Osteocyte (in vitro differentiated cells): ENCODE results near the gene RSRC1. TPM values are rescaled to one million over a fixed set of nuclear protein-coding genes. Genes with fewer than 3 reads are reported as not detected.

Experiments
- DNase-seq: peaks from one replicate; pipeline ENCODE4 v3.0.0; 2021; ENCODE audit warnings: mixed read lengths; ENCODE audit not compliant: unreplicated experiment; ENCODE audit errors: extremely low spot score
- H3K27ac Mint-ChIP-seq: one replicate; pipeline ENCODE4 v1.8.0; 2021; ENCODE audit warnings: mild to moderate bottlenecking, mixed read lengths; ENCODE audit not compliant: unreplicated experiment
- H3K27me3 Mint-ChIP-seq: one replicate; pipeline ENCODE4 v1.8.0; 2021; ENCODE audit warnings: mixed read lengths; ENCODE audit not compliant: unreplicated experiment
- H3K36me3 Mint-ChIP-seq: one replicate; pipeline ENCODE4 v1.8.0; 2021; ENCODE audit warnings: mixed read lengths; ENCODE audit not compliant: unreplicated experiment
- H3K4me1 Mint-ChIP-seq: one replicate; pipeline ENCODE4 v1.8.0; 2021; ENCODE audit warnings: mixed read lengths; ENCODE audit not compliant: unreplicated experiment
- H3K4me3 Mint-ChIP-seq: one replicate; pipeline ENCODE4 v1.8.0; 2021; ENCODE audit warnings: mild to moderate bottlenecking, moderate library complexity, mixed read lengths; ENCODE audit not compliant: unreplicated experiment
- H3K9me3 Mint-ChIP-seq: one replicate; pipeline ENCODE4 v1.8.0; 2021; ENCODE audit warnings: mixed read lengths; ENCODE audit not compliant: unreplicated experiment
- CTCF ChIP-seq: fragments of 200-600 bp; sonication (generic); IDR thresholded peaks from 2 replicates; pipeline ENCODE4 v1.5.0; 2021; ENCODE audit warnings: antibody characterized with exemption, mild to moderate bottlenecking, moderate library complexity
- total RNA-seq: library from RNA; stranded (reverse); gene quantifications from 2 replicates; pipeline ENCODE4 v1.2.1, GENCODE V29; 2021

Gene RSRC1
- total RNA-seq, 1 donor from 2014 or later: 26.3 TPM

- H3K27ac Mint-ChIP-seq: no peak overlapping the region
- no peak for DNase-seq
These were observed 49.1 kb downstream of the RSRC1 start for GRCh38 chr3:158158969-158159368.

GRCh38 chr3:158159714-158160113 lies 49.8 kb downstream of the RSRC1 start:
- Mint-ChIP-seq H3K36me3 (peaks cover 11% of the 10 kb centered on the region), H3K27ac (no peak overlapping the region), H3K4me1 (peaks cover 5% of the 10 kb centered on the region), H3K27me3 (no peaks in the 10 kb centered on the region), H3K9me3 (peaks cover 6% of the 10 kb centered on the region), H3K4me3 (no peak overlapping the region)
- DNase-seq: no peak
- no peak for TF ChIP-seq CTCF

More at GRCh38 chr3:158158969-158159368, 49.1 kb downstream of the RSRC1 start:
- no peaks in the 10 kb centered on the region for H3K27me3 Mint-ChIP-seq
- peaks cover 15% of the 10 kb centered on the region for H3K36me3 Mint-ChIP-seq
- TF ChIP-seq CTCF: no peak
- H3K9me3 Mint-ChIP-seq: peaks cover 6% of the 10 kb centered on the region
- H3K4me1 Mint-ChIP-seq: peaks cover 5% of the 10 kb centered on the region
- H3K4me3 Mint-ChIP-seq: no peak overlapping the region

GRCh38 chr3:158160958-158161357 lies 51.1 kb downstream of the RSRC1 start:
- peaks cover 5% of the 10 kb centered on the region for H3K36me3 Mint-ChIP-seq
- peaks cover 7% of the 10 kb centered on the region for H3K4me1 Mint-ChIP-seq
- peaks cover 4% of the 10 kb centered on the region for H3K9me3 Mint-ChIP-seq
- no peaks in the 10 kb centered on the region for H3K27me3 Mint-ChIP-seq
- H3K4me3 Mint-ChIP-seq: no peak overlapping the region
- H3K27ac Mint-ChIP-seq: no peak overlapping the region
- TF ChIP-seq CTCF: no peak
- no peak for DNase-seq

GRCh38 chr3:158165141-158165655 lies 55.3 kb downstream of the RSRC1 start:
- TF ChIP-seq CTCF: no peak
- no peaks in the 10 kb centered on the region for H3K9me3 Mint-ChIP-seq
- H3K4me1 Mint-ChIP-seq: peaks cover 42% of the 10 kb centered on the region
- no peak for DNase-seq
- no peaks in the 10 kb centered on the region for H3K27me3 Mint-ChIP-seq
- no peak overlapping the region for H3K4me3 Mint-ChIP-seq
- H3K27ac Mint-ChIP-seq: no peak overlapping the region
- H3K36me3 Mint-ChIP-seq: no peaks in the 10 kb centered on the region

- no peaks in the 10 kb centered on the region for H3K36me3 Mint-ChIP-seq
- H3K4me1 Mint-ChIP-seq: peaks cover 41% of the 10 kb centered on the region
- no peaks in the 10 kb centered on the region for H3K9me3 Mint-ChIP-seq
- H3K27me3 Mint-ChIP-seq: no peaks in the 10 kb centered on the region
- DNase-seq: no peak
- H3K4me3 Mint-ChIP-seq: no peak overlapping the region
- no peak for TF ChIP-seq CTCF
- H3K27ac Mint-ChIP-seq: no peak overlapping the region
These were observed 55.8 kb downstream of the RSRC1 start for GRCh38 chr3:158165730-158166129.
